Karpas-422 (cell line): Measurements from ENCODE around the gene AGO1. TPM values are rescaled to one million over a fixed set of nuclear protein-coding genes. Genes with fewer than 3 reads are reported as not detected.

Source experiments
- DNase-seq: peaks from one replicate; pipeline ENCODE4 v3.0.0-alpha.2; 2015
- H2AFZ ChIP-seq: fragments of 200-600 bp; sonication (generic); 2 replicates; pipeline ENCODE4 v1.6.1; 2014; ENCODE audit warnings: antibody characterized with exemption, low read length, mixed read lengths
- H3K27ac ChIP-seq: fragments of 200-600 bp; sonication (generic); 2 replicates; pipeline ENCODE4 v1.5.1; 2014; ENCODE audit warnings: mild to moderate bottlenecking, low read length, moderate library complexity
- H3K27me3 ChIP-seq: fragments of 200-600 bp; sonication (generic); 2 replicates; pipeline ENCODE4 v1.6.1; 2014; ENCODE audit warnings: low read length, mixed read lengths
- H3K36me3 ChIP-seq: fragments of 200-600 bp; sonication (generic); 2 replicates; pipeline ENCODE4 v1.6.1; 2014; ENCODE audit warnings: low read length, mixed read lengths; ENCODE audit not compliant: insufficient read depth
- H3K4me1 ChIP-seq: fragments of 200-600 bp; sonication (generic); 2 replicates; pipeline ENCODE4 v1.6.1; 2014; ENCODE audit warnings: mild to moderate bottlenecking, low read length, mixed read lengths
- H3K4me2 ChIP-seq: fragments of 200-600 bp; sonication (generic); 2 replicates; pipeline ENCODE4 v1.6.1; 2014; ENCODE audit warnings: low read length, low read depth, mild to moderate bottlenecking; ENCODE audit not compliant: poor library complexity, severe bottlenecking
- H3K4me3 ChIP-seq: fragments of 200-600 bp; sonication (generic); 2 replicates; pipeline ENCODE4 v1.5.1; 2014; ENCODE audit warnings: mild to moderate bottlenecking, antibody characterized with exemption, low read length, mixed read lengths
- H3K79me2 ChIP-seq: fragments of 200-600 bp; sonication (generic); 2 replicates; pipeline ENCODE4 v1.6.1; 2014; ENCODE audit warnings: mild to moderate bottlenecking, low read length, mixed read lengths
- H3K9ac ChIP-seq: fragments of 200-600 bp; sonication (generic); 2 replicates; pipeline ENCODE4 v1.6.0; 2014; ENCODE audit warnings: low read length
- H3K9me2 ChIP-seq: fragments of 200-600 bp; sonication (generic), shearing (Covaris generic); replicated peaks from 2 replicates; pipeline ENCODE4 v1.6.0; 2014; ENCODE audit warnings: mild to moderate bottlenecking, low read length, moderate library complexity; ENCODE audit not compliant: insufficient read depth
- H3K9me3 ChIP-seq: fragments of 300-700, 200-600 bp; sonication (generic); 2 replicates; pipeline ENCODE4 v1.6.1; 2014; ENCODE audit warnings: low read length, mixed read lengths
- H4K20me1 ChIP-seq: fragments of 200-600 bp; sonication (generic); 2 replicates; pipeline ENCODE4 v1.6.1; 2014; ENCODE audit warnings: mild to moderate bottlenecking, antibody characterized with exemption, low read length, low read depth; ENCODE audit not compliant: insufficient read depth
- total RNA-seq: library from RNA; depleted of rRNA; stranded (reverse); fragments of >200 nt; shearing (Covaris generic); gene quantifications from 2 replicates; pipeline ENCODE4 v1.2.3, GENCODE V29; 2014; ENCODE audit warnings: low replicate concordance; rRNA removed

AGO1 gene
- 18.7 and 21.4 TPM in 2 replicates for total RNA-seq

GRCh38 chr1:35882945-35883634, at the start of gene AGO1:
AGO1 (plus strand) TSS chr1:35883209; CDS start chr1:35883422, 213 bp downstream.
- peaks cover 44% of the 10 kb centered on the region for H3K4me1 ChIP-seq
- peak within 1 kb of the TSS; percentile 74 for H3K27ac ChIP-seq
- H4K20me1 ChIP-seq: peaks cover 5% of the 10 kb centered on the region; the same call in 1 of the 2 replicates
- H3K36me3 ChIP-seq: no peaks in the 10 kb centered on the region
- peak within 1 kb of the TSS; percentile 72; the same call in 1 of the 2 replicates for H2AFZ ChIP-seq
- H3K27me3 ChIP-seq: no peaks in the 10 kb centered on the region
- H3K9ac ChIP-seq: peak within 1 kb of the TSS; percentile 94
- peaks cover 50% of the 10 kb centered on the region for H3K79me2 ChIP-seq
- no peaks in the 10 kb centered on the region for H3K9me2 ChIP-seq
- no peaks in the 10 kb centered on the region for H3K9me3 ChIP-seq
- H3K4me2 ChIP-seq: peak within 1 kb of the TSS; percentile 92
- peak within 1 kb of the TSS; percentile 98 for H3K4me3 ChIP-seq
- DNase-seq: peak; percentile 97

GRCh38 chr1:35833395-35833794, 49.6 kb upstream of the AGO1 start:
- Histone ChIP-seq H3K9me3 (no peaks in the 10 kb centered on the region), H3K9me2 (no peaks in the 10 kb centered on the region), H3K27ac (no peak overlapping the region), H3K9ac (no peak overlapping the region), H3K36me3 (no peaks in the 10 kb centered on the region), H3K4me3 (no peak overlapping the region), H4K20me1 (no peaks in the 10 kb centered on the region), H2AFZ (no peak overlapping the region), H3K27me3 (no peaks in the 10 kb centered on the region), H3K79me2 (no peaks in the 10 kb centered on the region), H3K4me1 (no peaks in the 10 kb centered on the region), H3K4me2 (no peak overlapping the region)
- DNase-seq: no peak

- no peaks in the 10 kb centered on the region for H3K79me2 ChIP-seq
Measured at GRCh38 chr1:35834218-35834617, 48.8 kb upstream of the AGO1 start.

GRCh38 chr1:35835398-35835797, 47.6 kb upstream of the AGO1 start:
- H3K9me3 ChIP-seq: no peaks in the 10 kb centered on the region
- H3K36me3 ChIP-seq: no peaks in the 10 kb centered on the region
- no peak overlapping the region for H3K4me3 ChIP-seq
- no peaks in the 10 kb centered on the region for H3K9me2 ChIP-seq
- DNase-seq: no peak
- H3K9ac ChIP-seq: no peak overlapping the region
- H2AFZ ChIP-seq: no peak overlapping the region
- no peak overlapping the region for H3K27ac ChIP-seq
- H3K27me3 ChIP-seq: no peaks in the 10 kb centered on the region
- H3K4me1 ChIP-seq: no peaks in the 10 kb centered on the region
- H4K20me1 ChIP-seq: no peaks in the 10 kb centered on the region
- H3K79me2 ChIP-seq: no peaks in the 10 kb centered on the region
- H3K4me2 ChIP-seq: no peak overlapping the region

More at GRCh38 chr1:35834218-35834617, 48.8 kb upstream of the AGO1 start:
- H3K9ac ChIP-seq: no peak overlapping the region
- no peaks in the 10 kb centered on the region for H3K9me3 ChIP-seq
- H3K4me3 ChIP-seq: no peak overlapping the region
- H4K20me1 ChIP-seq: no peaks in the 10 kb centered on the region
- DNase-seq: no peak
- no peaks in the 10 kb centered on the region for H3K9me2 ChIP-seq
- H2AFZ ChIP-seq: no peak overlapping the region
- no peaks in the 10 kb centered on the region for H3K27me3 ChIP-seq
- no peaks in the 10 kb centered on the region for H3K4me1 ChIP-seq
- H3K27ac ChIP-seq: no peak overlapping the region
- no peaks in the 10 kb centered on the region for H3K36me3 ChIP-seq
- no peak overlapping the region for H3K4me2 ChIP-seq

- Histone ChIP-seq H3K4me3 (no peak overlapping the region), H3K4me1 (no peaks in the 10 kb centered on the region), H3K79me2 (no peaks in the 10 kb centered on the region), H2AFZ (no peak overlapping the region), H4K20me1 (no peaks in the 10 kb centered on the region), H3K9me2 (no peaks in the 10 kb centered on the region), H3K27ac (no peak overlapping the region), H3K9me3 (no peaks in the 10 kb centered on the region), H3K36me3 (no peaks in the 10 kb centered on the region), H3K9ac (no peak overlapping the region), H3K4me2 (no peak overlapping the region), H3K27me3 (no peaks in the 10 kb centered on the region)
- no peak for DNase-seq
Measured at GRCh38 chr1:35836734-35837133, 46.3 kb upstream of the AGO1 start.

GRCh38 chr1:35838693-35839245, 44.2 kb upstream of the AGO1 start:
- H2AFZ ChIP-seq: no peak overlapping the region

GRCh38 chr1:35844826-35845225, 38.2 kb upstream of the AGO1 start:
- Histone ChIP-seq H2AFZ (no peak overlapping the region), H3K27ac (no peak overlapping the region), H3K4me3 (no peak overlapping the region), H3K9ac (no peak overlapping the region), H3K9me3 (no peaks in the 10 kb centered on the region), H3K27me3 (no peaks in the 10 kb centered on the region), H3K9me2 (no peaks in the 10 kb centered on the region), H3K4me2 (no peak overlapping the region), H3K4me1 (no peaks in the 10 kb centered on the region), H4K20me1 (no peaks in the 10 kb centered on the region), H3K79me2 (no peaks in the 10 kb centered on the region), H3K36me3 (no peaks in the 10 kb centered on the region)
- DNase-seq: no peak

More at GRCh38 chr1:35838693-35839245, 44.2 kb upstream of the AGO1 start:
- Histone ChIP-seq H3K36me3 (no peaks in the 10 kb centered on the region), H3K9ac (no peak overlapping the region), H3K4me3 (no peak overlapping the region), H3K27me3 (no peaks in the 10 kb centered on the region), H3K9me3 (no peaks in the 10 kb centered on the region), H3K4me1 (no peaks in the 10 kb centered on the region), H3K9me2 (no peaks in the 10 kb centered on the region), H3K27ac (no peak overlapping the region), H3K79me2 (no peaks in the 10 kb centered on the region), H4K20me1 (no peaks in the 10 kb centered on the region), H3K4me2 (no peak overlapping the region)
- DNase-seq: no peak

GRCh38 chr1:35845766-35846165, 37.2 kb upstream of the AGO1 start:
- Histone ChIP-seq H4K20me1 (no peaks in the 10 kb centered on the region), H3K4me1 (no peaks in the 10 kb centered on the region)

More at GRCh38 chr1:35845766-35846165, 37.2 kb upstream of the AGO1 start:
- Histone ChIP-seq H3K4me2 (no peak overlapping the region), H3K9me3 (no peaks in the 10 kb centered on the region), H3K27ac (no peak overlapping the region), H3K27me3 (no peaks in the 10 kb centered on the region), H2AFZ (no peak overlapping the region), H3K9me2 (no peaks in the 10 kb centered on the region), H3K79me2 (no peaks in the 10 kb centered on the region), H3K36me3 (no peaks in the 10 kb centered on the region), H3K9ac (no peak overlapping the region), H3K4me3 (no peak overlapping the region)
- DNase-seq: no peak
